OCI-LY1 (cell line): ENCODE results near the gene TPRKB.
"Not testable (repeated sequence)": the region's sequence is repeated elsewhere in the genome, so short reads cannot be mapped to it uniquely, and the experiment has no call there.

Experiments used
- H2AFZ ChIP-seq: fragments of 200-600 bp; sonication (generic), shearing (Covaris generic); 2 replicates; pipeline ENCODE4 v1.6.0; 2014; ENCODE audit warnings: antibody characterized with exemption, mild to moderate bottlenecking, low read length
- H3F3A ChIP-seq: fragments of 200-600 bp; sonication (generic), shearing (Covaris generic); 2 replicates; pipeline ENCODE4 v1.6.0; 2014; ENCODE audit warnings: mild to moderate bottlenecking, antibody characterized with exemption, low read length, moderate library complexity; ENCODE audit not compliant: insufficient read depth
- H3K27ac ChIP-seq: fragments of 200-600 bp; sonication (generic); 2 replicates; pipeline ENCODE4 v1.5.1; 2014; ENCODE audit warnings: low read length, mixed run types, mild to moderate bottlenecking, low read depth; ENCODE audit not compliant: poor library complexity, severe bottlenecking
- H3K27me3 ChIP-seq: fragments of 200-600 bp; sonication (generic); 2 replicates; pipeline ENCODE4 v1.6.0; 2014; ENCODE audit warnings: antibody characterized with exemption, mild to moderate bottlenecking, low read length, moderate library complexity; ENCODE audit not compliant: insufficient read depth
- H3K36me3 ChIP-seq: fragments of 200-600 bp; sonication (generic); 2 replicates; pipeline ENCODE4 v1.6.1; 2014; ENCODE audit warnings: mild to moderate bottlenecking, antibody characterized with exemption, low read length, moderate library complexity, mixed read lengths; ENCODE audit not compliant: insufficient read depth
- H3K4me1 ChIP-seq: fragments of 200-600 bp; sonication (generic); 2 replicates; pipeline ENCODE4 v1.5.1; 2014; ENCODE audit warnings: mild to moderate bottlenecking, low read length, moderate library complexity; ENCODE audit not compliant: insufficient read depth, severe bottlenecking
- H3K4me2 ChIP-seq: fragments of 200-600 bp; sonication (generic), shearing (Covaris generic); 2 replicates; pipeline ENCODE4 v1.6.1; 2014; ENCODE audit warnings: low read length
- H3K4me3 ChIP-seq: fragments of 200-600 bp; sonication (generic); 2 replicates; pipeline ENCODE4 v1.5.1; 2014; ENCODE audit warnings: low read length, low read depth, mild to moderate bottlenecking, mixed read lengths; ENCODE audit not compliant: poor library complexity, severe bottlenecking
- H3K79me2 ChIP-seq: fragments of 200-600 bp; shearing (Covaris generic); 2 replicates; pipeline ENCODE4 v1.6.1; 2016; ENCODE audit warnings: mixed run types, low read length, mixed read lengths; ENCODE audit not compliant: insufficient read depth
- H3K9ac ChIP-seq: fragments of 200-600 bp; sonication (generic), shearing (Covaris generic); 2 replicates; pipeline ENCODE4 v1.6.1; 2014; ENCODE audit warnings: mild to moderate bottlenecking, low read length, mixed read lengths
- H3K9me2 ChIP-seq: fragments of 200-600 bp; sonication (generic), shearing (Covaris generic); 2 replicates; pipeline ENCODE4 v1.6.1; 2014; ENCODE audit warnings: low read depth, mild to moderate bottlenecking, low read length, mixed read lengths
- H3K9me3 ChIP-seq: fragments of 200-600 bp; shearing (Covaris generic); 2 replicates; pipeline ENCODE4 v1.6.1; 2014; ENCODE audit warnings: low read length, mixed read lengths
- H4K20me1 ChIP-seq: fragments of 200-600 bp; sonication (generic), shearing (Covaris generic); 2 replicates; pipeline ENCODE4 v1.6.0; 2016; ENCODE audit warnings: mild to moderate bottlenecking, low read length; ENCODE audit not compliant: insufficient read depth
- CTCF ChIP-seq: fragments of 200-600 bp; sonication (generic), shearing (Covaris generic); IDR thresholded peaks from 2 replicates; pipeline ENCODE4 v1.5.1; 2017; ENCODE audit warnings: mild to moderate bottlenecking, antibody characterized with exemption, low read length, moderate library complexity, mixed read lengths
- EZH2 ChIP-seq: fragments of 200-600 bp; sonication (generic), shearing (Covaris generic); IDR thresholded peaks from 2 replicates; pipeline ENCODE4 v1.8.0; 2017; ENCODE audit warnings: borderline replicate concordance, mixed run types, mild to moderate bottlenecking, antibody characterized with exemption, low read length, moderate library complexity, mixed read lengths

Gene TPRKB

GRCh38 chr2:73779467-73780236 is 42.5 kb upstream of the TPRKB start, which contains the start of gene DUSP11:
Gene DUSP11 (minus strand): TSS chr2:73780103. CDS start chr2:73779974, 129 bp downstream.
- peak within 1 kb of the TSS; percentile 85 for H3K9ac ChIP-seq

GRCh38 chr2:73778867-73779466 is 41.8 kb upstream of the TPRKB start:
- not testable (repeated sequence) for H3K9me2 ChIP-seq, H3K9me3 ChIP-seq, H3K27me3 ChIP-seq, H4K20me1 ChIP-seq, H3F3A ChIP-seq, H3K27ac ChIP-seq
- peak overlapping the region; percentile 68; the same call in 1 of the 2 replicates for H2AFZ ChIP-seq
- H3K4me3 ChIP-seq = peak overlapping the region; percentile 90
- H3K36me3 ChIP-seq = peaks cover 27% of the 10 kb centered on the region
- H3K9ac ChIP-seq = peak overlapping the region; percentile 85
- peak overlapping the region; percentile 87 for H3K4me2 ChIP-seq
- H3K4me1 ChIP-seq = peaks cover 17% of the 10 kb centered on the region
- H3K79me2 ChIP-seq = peaks cover 16% of the 10 kb centered on the region; the same call in 1 of the 2 replicates

More at GRCh38 chr2:73779467-73780236, 42.5 kb upstream of the TPRKB start, which contains the start of gene DUSP11:
- TF ChIP-seq CTCF = peak; percentile 87
- TF ChIP-seq EZH2 = no peak
- Histone ChIP-seq H3K9me2 (no peaks in the 10 kb centered on the region), H3K4me1 (peaks cover 17% of the 10 kb centered on the region), H3K36me3 (peaks cover 20% of the 10 kb centered on the region), H3F3A (no peaks in the 10 kb centered on the region), H3K27ac (peak within 1 kb of the TSS; percentile 38), H3K79me2 (peaks cover 16% of the 10 kb centered on the region; the same call in 1 of the 2 replicates), H3K9me3 (no peaks in the 10 kb centered on the region), H3K27me3 (no peaks in the 10 kb centered on the region), H4K20me1 (no peaks in the 10 kb centered on the region), H3K4me2 (peak within 1 kb of the TSS; percentile 87), H3K4me3 (peak within 1 kb of the TSS; percentile 90), H2AFZ (peak within 1 kb of the TSS; percentile 88)

GRCh38 chr2:73776869-73777519 is 39.8 kb upstream of the TPRKB start:
- Histone ChIP-seq H3K27ac (no peak overlapping the region), H3F3A (no peaks in the 10 kb centered on the region), H3K4me2 (no peak overlapping the region), H3K9ac (no peak overlapping the region), H4K20me1 (no peaks in the 10 kb centered on the region), H3K27me3 (no peaks in the 10 kb centered on the region), H3K4me3 (no peak overlapping the region), H3K36me3 (peaks cover 46% of the 10 kb centered on the region), H3K9me3 (no peaks in the 10 kb centered on the region), H3K4me1 (peaks cover 17% of the 10 kb centered on the region), H3K9me2 (no peaks in the 10 kb centered on the region), H2AFZ (no peak overlapping the region), H3K79me2 (peaks cover 16% of the 10 kb centered on the region; the same call in 1 of the 2 replicates)
- TF ChIP-seq CTCF (no peak), EZH2 (no peak)
